IPS DF 19.7 (cell line): ENCODE results near the gene NPBWR2.

ENCODE experiments used
- DNase-seq: peaks from one replicate; pipeline ENCODE4 v3.0.0-alpha.2; 2013; ENCODE audit warnings: low read depth, low spot score

The NPBWR2 gene

GRCh38 chr20:64057628-64058498 is 49.5 kb downstream of the NPBWR2 start:
- no peak for DNase-seq

GRCh38 chr20:64056889-64057627 is 50.3 kb downstream of the NPBWR2 start:
- DNase-seq: no peak

DNA sequence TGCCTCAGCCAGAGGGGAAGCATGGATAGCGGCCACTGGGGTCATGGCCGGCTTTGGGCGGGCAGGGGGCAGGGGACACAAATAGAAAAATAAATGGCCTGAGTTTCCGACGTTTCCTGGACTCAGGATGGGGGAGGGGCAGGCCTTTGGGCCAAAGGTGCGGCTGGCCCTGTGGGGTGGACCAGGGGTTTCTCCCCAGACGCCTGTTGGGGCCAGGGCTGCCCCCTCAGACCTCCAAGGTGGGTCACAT is 50.8 kb downstream of the NPBWR2 start:
- DNase-seq: no peak

- DNase-seq: no peak
Observed at GRCh38 chr20:64055893-64056638, 51.3 kb downstream of the NPBWR2 start.

DNA sequence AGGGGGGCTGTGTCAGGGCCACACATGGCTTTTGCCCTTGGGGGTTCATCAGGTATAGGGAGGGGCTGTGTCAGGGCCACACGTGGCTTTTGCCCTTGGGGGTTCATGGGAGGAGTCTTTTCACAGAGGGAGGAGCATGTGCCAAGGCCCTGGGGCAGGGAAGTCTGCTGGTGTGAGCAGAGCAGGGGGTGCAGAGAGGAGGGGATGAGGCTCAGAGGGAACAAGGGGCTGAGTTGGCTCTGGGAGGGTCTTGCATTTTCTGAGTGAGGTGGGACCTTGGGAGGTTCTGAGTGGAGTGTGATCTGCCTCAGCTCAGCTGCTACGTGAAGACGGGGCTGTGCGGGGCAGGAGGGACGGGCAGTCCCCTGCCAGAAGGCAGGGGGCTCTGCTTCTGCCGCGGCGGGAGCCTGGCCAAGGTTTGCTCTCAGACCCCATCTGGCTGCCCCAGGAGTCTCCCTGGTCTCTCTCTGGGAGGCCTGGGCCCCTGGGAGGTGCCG is 51.9 kb downstream of the NPBWR2 start:
- DNase-seq: no peak

DNA sequence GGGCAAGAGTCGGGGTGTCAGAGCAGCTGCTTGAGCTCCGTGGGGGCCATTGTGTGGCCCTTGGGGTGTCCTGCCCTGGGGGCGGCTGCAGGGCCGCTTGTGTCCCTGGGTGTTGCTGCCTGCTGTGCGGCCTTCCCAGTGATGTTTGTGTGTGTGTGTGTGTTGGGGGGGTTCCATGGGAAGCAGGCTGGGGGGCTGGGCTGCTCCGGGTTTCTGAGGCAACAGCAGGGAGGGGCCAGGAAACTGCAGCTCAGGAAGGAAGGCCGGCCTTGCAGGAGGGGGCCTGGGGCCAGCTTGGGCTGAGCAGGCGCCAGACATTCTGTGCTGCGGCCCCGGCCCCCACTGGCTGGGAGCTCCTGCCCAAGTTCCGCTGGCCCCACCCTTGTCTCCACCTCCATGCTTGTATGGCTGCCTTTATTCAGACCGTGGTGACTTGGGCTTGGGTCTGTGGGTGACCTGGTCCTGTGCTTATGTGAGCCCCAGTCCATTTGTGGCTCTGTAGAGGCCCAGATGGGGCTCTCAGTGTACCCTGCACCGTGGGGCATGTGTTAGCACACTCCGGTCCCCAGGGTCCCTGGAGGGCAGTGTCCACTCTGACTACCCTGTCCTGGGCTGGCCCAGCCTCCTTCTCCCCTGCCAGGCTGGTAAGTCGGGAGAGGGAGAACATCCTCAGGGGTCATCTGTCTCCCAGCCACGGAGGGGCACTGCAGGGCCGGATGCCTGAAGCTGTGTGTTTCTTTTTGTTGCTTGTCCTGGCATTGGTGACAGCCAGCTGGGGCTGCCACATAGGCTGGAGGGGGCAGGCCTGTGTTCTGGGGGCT is 53.3 kb downstream of the NPBWR2 start:
- DNase-seq: no peak
